Activated CD8-positive, alpha-beta memory T cell treated with anti-CD3 and anti-CD28 coated beads for 36 hours (primary cell): ENCODE results near the gene COL21A1. TPM values are rescaled to one million over a fixed set of nuclear protein-coding genes. Genes with fewer than 3 reads are reported as not detected.

Experiments
- CTCF ChIA-PET: fragments of 350-600 bp; sonication (Branson Sonifier 250); formaldehyde crosslinking; loops from one replicate; lab custom pipeline; 2021; ENCODE audit warnings: antibody characterized with exemption; lab: Charles Lee
- POLR2A ChIA-PET: fragments of 350-600 bp; sonication (Branson Sonifier 250); formaldehyde crosslinking; loops from one replicate; lab custom pipeline; 2021; ENCODE audit warnings: antibody characterized with exemption; lab: Charles Lee
- total RNA-seq, 2 experiments: library from RNA; stranded (reverse); gene quantifications; one replicate each; pipeline ENCODE4 v1.2.3, GENCODE V29; 2021

COL21A1 gene
- total RNA-seq, 2 experiments from 2014 or later: not detected

DNA sequence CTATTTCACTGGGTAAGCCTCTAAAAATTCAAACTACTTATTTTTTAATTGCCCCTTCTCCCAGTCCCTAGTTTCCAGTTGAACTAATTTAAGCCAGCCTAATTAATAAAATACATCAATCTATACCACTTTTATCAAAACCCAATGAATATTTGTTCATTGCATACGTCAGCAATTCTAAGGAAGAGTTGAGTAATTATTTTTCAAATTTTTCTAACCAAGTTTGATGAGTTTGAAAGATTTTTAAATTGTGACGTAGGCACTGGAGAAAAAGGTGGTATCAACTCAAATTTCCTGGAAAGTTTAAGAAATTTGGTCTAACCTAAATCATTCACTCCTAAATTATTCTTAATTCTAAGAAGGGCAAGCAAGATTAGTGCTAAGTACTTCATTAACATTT, 35.7 kb downstream of the COL21A1 start:
- POLR2A ChIA-PET: no interaction called here
- CTCF ChIA-PET: no interaction called here

GRCh38 chr6:56204134-56204533, 43.2 kb downstream of the COL21A1 start:
- CTCF ChIA-PET: no interaction called here
- POLR2A ChIA-PET: no interaction called here

DNA sequence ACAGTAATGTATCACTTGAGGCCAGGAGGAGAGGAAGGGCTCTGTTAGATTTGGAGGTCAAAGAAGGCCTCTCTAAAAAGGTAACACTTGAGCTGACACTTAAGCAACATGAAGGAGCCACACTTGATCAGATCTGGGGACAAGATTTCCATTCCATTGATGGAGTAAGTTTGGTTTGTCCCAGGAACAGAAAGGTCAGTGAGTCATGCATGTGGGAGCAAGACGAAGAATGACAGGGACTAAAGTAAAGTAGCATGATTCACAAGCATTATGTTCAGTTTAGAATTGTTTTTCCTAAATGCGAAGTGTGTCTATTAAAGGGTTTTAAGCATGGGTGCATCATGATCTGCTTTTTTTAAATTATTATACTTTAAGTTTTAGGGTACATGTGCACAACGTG, 47.4 kb downstream of the COL21A1 start:
- POLR2A ChIA-PET: no interaction called here
- CTCF ChIA-PET: no interaction called here

- ChIA-PET POLR2A (no interaction called here), CTCF (no interaction called here)
Observed at GRCh38 chr6:56193846-56194245, 53.5 kb downstream of the COL21A1 start.

DNA sequence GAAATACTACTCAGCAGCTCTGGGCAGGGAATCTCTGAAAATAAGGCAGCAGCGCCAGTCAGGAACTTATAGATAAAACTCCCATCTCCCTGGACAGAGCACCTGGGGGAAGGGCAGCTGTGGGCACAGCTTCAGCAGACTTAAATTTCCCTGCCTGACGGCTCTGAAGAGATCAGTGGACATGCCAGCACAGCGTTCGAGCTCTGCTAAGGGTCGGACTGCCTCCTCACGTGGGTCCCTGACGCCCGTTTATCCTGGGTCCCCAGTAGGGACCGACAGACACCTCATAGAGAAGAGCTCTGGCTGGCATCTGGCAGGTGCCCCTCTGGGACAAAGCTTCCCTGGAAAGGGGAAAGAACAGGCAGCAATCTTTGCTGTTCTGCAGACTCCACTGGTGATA, 59.0 kb downstream of the COL21A1 start:
- POLR2A ChIA-PET: no interaction called here

GRCh38 chr6:56187686-56188085, 59.7 kb downstream of the COL21A1 start:
- POLR2A ChIA-PET: no interaction called here
- CTCF ChIA-PET: no interaction called here

More for the DNA sequence above, 59.0 kb downstream of the COL21A1 start:
- CTCF ChIA-PET: no interaction called here

DNA sequence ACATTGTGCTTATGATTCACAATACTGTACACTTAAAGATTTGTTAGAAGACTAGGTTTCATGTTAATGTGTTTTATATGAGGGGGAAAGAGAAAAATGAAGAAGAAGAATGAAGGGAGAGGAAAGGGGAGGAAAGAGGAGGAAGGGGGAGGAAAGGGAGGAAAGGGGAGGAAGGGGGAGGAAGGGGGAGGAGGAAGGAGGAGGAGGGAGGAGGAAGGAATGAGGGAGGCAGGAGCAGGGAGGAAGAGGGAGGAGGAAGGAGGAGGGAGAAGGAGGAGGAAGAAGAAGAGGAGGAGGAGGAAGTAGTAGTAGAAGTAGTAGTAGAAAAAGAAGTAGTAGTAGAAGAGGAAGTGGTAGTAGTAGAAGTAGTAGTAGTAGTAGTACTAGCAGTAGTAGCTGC, 70.6 kb downstream of the COL21A1 start:
- POLR2A ChIA-PET: no interaction called here
- CTCF ChIA-PET: no interaction called here

DNA sequence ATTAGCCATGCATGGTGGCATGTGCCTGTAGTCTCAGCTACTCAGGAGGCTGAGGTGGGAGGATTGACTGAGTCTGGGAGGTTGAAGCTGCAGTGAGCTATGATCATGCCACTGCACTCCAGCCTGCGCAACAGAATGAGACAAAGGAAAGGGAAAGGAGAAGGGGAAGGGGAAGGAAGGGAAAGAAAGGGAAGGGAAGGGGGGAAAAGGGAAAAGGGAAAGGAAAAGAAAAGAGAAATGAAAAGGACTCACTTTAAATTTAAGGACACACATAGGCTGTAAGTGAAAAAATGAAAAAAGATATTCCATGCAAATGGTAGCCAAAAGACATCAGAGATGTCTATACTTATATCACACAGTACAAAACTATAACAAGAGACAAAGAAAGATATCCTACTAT, 74.2 kb downstream of the COL21A1 start:
- POLR2A ChIA-PET: no interaction called here
- CTCF ChIA-PET: no interaction called here

DNA sequence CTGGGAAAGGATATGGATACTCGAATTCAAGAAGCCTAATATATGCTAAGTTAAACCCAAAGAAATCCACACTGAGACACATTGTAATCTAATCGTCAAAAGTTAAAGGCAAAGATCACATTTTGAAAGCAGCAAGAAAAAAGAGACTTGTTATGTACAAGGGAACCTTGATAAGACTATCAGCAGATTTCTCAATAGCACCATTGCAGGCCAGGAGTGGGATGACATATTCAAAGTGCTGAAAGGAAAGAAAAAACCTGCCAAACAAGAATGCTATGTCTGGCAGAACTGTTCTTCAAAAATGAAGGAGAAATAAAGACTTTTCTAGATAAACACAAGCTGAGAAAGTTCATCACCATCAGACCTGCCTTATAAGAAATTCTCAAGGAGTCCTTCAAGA, 75.2 kb downstream of the COL21A1 start:
- ChIA-PET POLR2A (no interaction called here), CTCF (no interaction called here)

DNA sequence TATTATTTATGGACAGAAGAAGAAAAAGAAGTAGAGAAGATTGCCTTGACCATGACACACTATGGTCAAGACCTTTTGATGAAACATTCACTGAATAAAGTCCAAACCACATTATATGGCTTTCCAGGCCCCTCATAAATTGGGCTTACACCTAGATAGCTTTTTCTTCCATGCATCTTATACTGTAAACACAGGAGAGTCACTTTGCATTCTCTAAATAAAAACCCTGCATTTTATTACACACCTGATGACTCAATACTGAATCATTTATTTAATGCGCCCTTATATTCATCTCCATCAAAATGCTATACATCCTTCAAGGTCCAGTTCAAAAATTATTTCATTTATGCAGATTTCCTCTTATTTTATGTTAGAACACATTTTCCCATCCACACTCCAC, 78.0 kb downstream of the COL21A1 start:
- ChIA-PET CTCF (no interaction called here), POLR2A (no interaction called here)

DNA sequence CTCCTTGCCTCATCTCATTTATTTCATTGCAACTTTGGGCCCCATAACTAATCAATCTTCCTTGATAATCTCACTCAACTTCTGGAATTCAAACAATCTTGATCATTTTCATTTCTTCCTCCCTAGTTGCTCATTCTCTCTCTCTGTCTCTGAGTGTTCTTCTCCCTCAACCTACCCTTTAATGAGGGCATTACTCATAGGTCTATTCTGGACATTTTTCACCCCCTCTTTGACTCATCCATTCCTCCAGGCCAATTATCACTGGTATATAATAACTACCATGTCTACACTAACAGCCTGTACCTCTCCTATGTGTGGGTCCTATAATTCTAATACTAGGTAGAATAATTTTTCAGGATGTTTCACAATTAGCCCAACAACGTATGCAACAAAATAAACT, 78.8 kb downstream of the COL21A1 start:
- ChIA-PET POLR2A (no interaction called here), CTCF (no interaction called here)

- ChIA-PET CTCF (no interaction called here), POLR2A (no interaction called here)
Observed at GRCh38 chr6:56162081-56162480, 85.3 kb downstream of the COL21A1 start.

DNA sequence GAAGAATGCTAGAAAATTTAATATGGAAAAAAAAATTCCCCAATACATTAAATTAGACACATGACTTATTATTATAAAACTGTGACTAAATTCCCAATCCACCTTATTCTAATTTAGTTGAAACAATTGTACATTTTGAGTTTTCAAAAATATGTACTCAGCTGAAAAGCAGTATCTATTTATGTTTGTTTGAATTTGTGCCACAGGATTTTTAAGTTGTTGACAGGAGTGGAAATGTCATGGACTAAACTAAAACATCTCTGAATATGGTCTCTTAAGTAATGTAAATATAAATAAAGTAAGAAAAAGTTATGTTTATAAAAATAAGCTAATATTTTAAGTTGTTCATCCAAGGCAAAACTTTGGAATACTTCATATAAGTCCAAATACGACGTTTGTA, 86.9 kb downstream of the COL21A1 start:
- ChIA-PET CTCF (no interaction called here), POLR2A (no interaction called here)

DNA sequence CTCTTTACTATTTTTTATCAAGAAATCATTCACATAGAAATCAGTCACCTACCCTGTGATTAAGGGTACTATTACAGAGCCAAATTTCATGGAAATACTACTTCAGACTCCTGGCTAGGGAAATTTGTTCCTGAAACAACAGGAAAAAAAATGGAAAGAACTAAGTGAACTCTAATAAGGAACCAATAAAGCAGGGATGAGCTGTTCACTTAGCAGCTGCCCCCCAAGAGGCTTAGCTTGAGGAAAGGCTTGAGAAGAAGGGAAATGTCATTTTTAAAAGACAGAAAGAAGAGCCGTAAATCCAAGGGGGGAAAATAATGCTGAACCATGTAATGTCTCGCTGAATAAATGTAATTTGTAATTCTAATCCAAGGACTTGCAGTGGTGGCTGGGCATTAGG, 88.8 kb downstream of the COL21A1 start:
- ChIA-PET POLR2A (no interaction called here), CTCF (interaction anchor here (0.6 kb wide), 1 partner anchor 32 kb away, joined by 5 read pairs; no protein-coding TSS in a partner anchor)

DNA sequence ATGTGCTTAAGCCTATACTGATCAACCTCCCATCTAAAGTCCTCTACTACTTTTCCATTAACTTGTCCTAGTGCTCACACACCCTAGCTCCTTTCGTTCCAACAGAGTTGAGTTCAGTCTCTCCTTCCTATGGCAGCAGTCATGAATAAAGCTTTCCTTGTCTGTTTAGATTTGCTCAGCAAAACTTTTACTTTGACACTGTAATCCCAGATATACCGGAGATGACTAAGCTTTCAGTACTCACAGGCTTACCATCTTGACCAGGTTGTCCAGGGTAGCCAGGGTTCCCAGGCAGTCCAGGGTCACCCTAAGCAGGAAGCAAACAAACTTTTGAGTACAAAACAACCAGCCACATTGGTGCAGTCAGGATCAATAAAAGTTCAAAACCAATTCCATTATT, 90.7 kb downstream of the COL21A1 start:
- ChIA-PET POLR2A (no interaction called here), CTCF (interaction anchor here (0.6 kb wide), 1 partner anchor 759 kb away, joined by 3 read pairs; no protein-coding TSS in a partner anchor)

DNA sequence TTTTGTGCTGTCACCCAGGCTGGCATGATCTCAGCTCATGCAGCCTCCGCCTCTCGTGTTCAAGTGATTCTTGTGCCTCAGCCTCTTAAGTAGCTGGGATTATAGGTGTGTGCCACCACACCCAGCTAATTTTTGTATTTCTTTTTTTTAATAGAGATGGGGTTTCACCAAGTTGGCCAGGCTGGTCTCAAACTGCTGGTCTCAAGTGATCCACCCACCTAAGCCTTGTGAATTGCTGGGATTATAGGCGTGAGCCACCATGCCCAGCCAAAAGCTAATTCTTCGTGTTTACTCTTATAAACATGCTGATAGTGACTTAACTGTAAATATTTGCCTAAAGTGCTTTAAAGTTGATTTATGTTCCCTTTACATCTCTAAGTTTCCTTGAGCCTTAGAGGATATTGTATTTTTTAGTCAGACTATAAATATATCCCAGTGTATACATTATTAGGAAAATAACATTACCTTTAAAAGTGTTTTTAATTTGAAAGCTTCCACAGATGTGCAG, 91.7 kb downstream of the COL21A1 start:
- ChIA-PET CTCF (no interaction called here), POLR2A (no interaction called here)

- CTCF ChIA-PET: no interaction called here
- POLR2A ChIA-PET: no interaction called here
Observed at GRCh38 chr6:56154076-56154475, 93.3 kb downstream of the COL21A1 start.

DNA sequence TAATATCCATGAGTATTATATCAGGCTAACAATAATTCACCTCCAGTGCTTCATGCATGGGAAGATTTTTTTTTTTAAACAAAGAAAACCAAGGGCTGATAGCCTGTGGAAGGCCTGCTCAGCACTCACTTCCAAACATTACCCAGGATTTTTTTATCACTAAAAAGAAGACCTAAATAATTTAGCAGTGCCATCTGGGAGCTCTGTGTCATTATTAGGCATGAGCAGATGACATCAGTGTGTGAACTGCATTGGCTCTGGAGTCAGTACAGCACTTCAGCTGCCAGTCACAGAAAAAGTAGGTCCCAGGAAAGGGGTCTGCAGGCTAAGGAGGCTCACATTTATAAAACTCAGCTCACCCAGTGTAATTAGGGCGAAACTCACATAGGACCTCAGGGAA, 94.8 kb downstream of the COL21A1 start:
- CTCF ChIA-PET: no interaction called here
- POLR2A ChIA-PET: no interaction called here

- CTCF ChIA-PET: no interaction called here
- POLR2A ChIA-PET: no interaction called here
Observed at GRCh38 chr6:56151609-56152224, 95.7 kb downstream of the COL21A1 start.

GRCh38 chr6:56148488-56149186, 98.7 kb downstream of the COL21A1 start:
- ChIA-PET POLR2A (no interaction called here), CTCF (no interaction called here)

GRCh38 chr6:56147766-56148165, 99.6 kb downstream of the COL21A1 start:
- ChIA-PET CTCF (no interaction called here), POLR2A (no interaction called here)
